ENCODE results near the gene PLEKHG4B.

PLEKHG4B gene

GRCh38 chr5:77546-77945 lies 14.4 kb upstream of the PLEKHG4B start:
- Histone ChIP-seq H3K27me3 (ENCODE audit: control insufficient read depth, insufficient read depth, low read length) (peaks cover 79% of the 10 kb centered on the region), H3K9ac (ENCODE audit: low read depth, low read length) (no peak overlapping the region), H3K36me3 (ENCODE audit: insufficient read depth, low read length) (no peaks in the 10 kb centered on the region), H3K9me3 (replicated peaks; ENCODE audit: low read length) (no peaks in the 10 kb centered on the region), H3K4me3 (ENCODE audit: low read length) (no peak overlapping the region), H3K4me2 (ENCODE audit: low read length) (no peak overlapping the region), H3K4me1 (ENCODE audit: control insufficient read depth, insufficient read depth, low read length) (no peaks in the 10 kb centered on the region)

- no peaks in the 10 kb centered on the region for H3K4me1 ChIP-seq (ENCODE audit: control insufficient read depth, insufficient read depth, low read length)
- H3K27me3 ChIP-seq (ENCODE audit: control insufficient read depth, insufficient read depth, low read length) = peaks cover 85% of the 10 kb centered on the region
- H3K9me3 ChIP-seq (replicated peaks; ENCODE audit: low read length) = no peaks in the 10 kb centered on the region
- no peak overlapping the region for H3K9ac ChIP-seq (ENCODE audit: low read depth, low read length)
- no peak overlapping the region for H3K4me2 ChIP-seq (ENCODE audit: low read length)
- H3K4me3 ChIP-seq (ENCODE audit: low read length) = no peak overlapping the region
- H3K36me3 ChIP-seq (ENCODE audit: insufficient read depth, low read length) = no peaks in the 10 kb centered on the region
Measured at GRCh38 chr5:77957-78804, 13.8 kb upstream of the PLEKHG4B start.

- H3K4me2 ChIP-seq (ENCODE audit: low read length) = no peak overlapping the region
- H3K36me3 ChIP-seq (ENCODE audit: insufficient read depth, low read length) = no peaks in the 10 kb centered on the region
- no peaks in the 10 kb centered on the region for H3K4me1 ChIP-seq (ENCODE audit: control insufficient read depth, insufficient read depth, low read length)
- H3K9ac ChIP-seq (ENCODE audit: low read depth, low read length) = no peak overlapping the region
- H3K27me3 ChIP-seq (ENCODE audit: control insufficient read depth, insufficient read depth, low read length) = peaks cover 85% of the 10 kb centered on the region
- no peak overlapping the region for H3K4me3 ChIP-seq (ENCODE audit: low read length)
- no peaks in the 10 kb centered on the region for H3K9me3 ChIP-seq (replicated peaks; ENCODE audit: low read length)
Measured at GRCh38 chr5:78805-79149, 13.2 kb upstream of the PLEKHG4B start.

- no peaks in the 10 kb centered on the region for H3K36me3 ChIP-seq (ENCODE audit: insufficient read depth, low read length)
- H3K9ac ChIP-seq (ENCODE audit: low read depth, low read length) = no peak overlapping the region
- H3K9me3 ChIP-seq (replicated peaks; ENCODE audit: low read length) = no peaks in the 10 kb centered on the region
- H3K4me1 ChIP-seq (ENCODE audit: control insufficient read depth, insufficient read depth, low read length) = no peaks in the 10 kb centered on the region
- H3K4me2 ChIP-seq (ENCODE audit: low read length) = no peak overlapping the region
- peaks cover 83% of the 10 kb centered on the region for H3K27me3 ChIP-seq (ENCODE audit: control insufficient read depth, insufficient read depth, low read length)
- no peak overlapping the region for H3K4me3 ChIP-seq (ENCODE audit: low read length)
Measured at GRCh38 chr5:79263-79662, 12.7 kb upstream of the PLEKHG4B start.

GRCh38 chr5:79821-80220 lies 12.1 kb upstream of the PLEKHG4B start:
- Histone ChIP-seq H3K4me2 (ENCODE audit: low read length) (no peak overlapping the region), H3K27me3 (ENCODE audit: control insufficient read depth, insufficient read depth, low read length) (peaks cover 78% of the 10 kb centered on the region), H3K4me3 (ENCODE audit: low read length) (no peak overlapping the region), H3K4me1 (ENCODE audit: control insufficient read depth, insufficient read depth, low read length) (no peaks in the 10 kb centered on the region), H3K36me3 (ENCODE audit: insufficient read depth, low read length) (no peaks in the 10 kb centered on the region), H3K9me3 (replicated peaks; ENCODE audit: low read length) (no peaks in the 10 kb centered on the region), H3K9ac (ENCODE audit: low read depth, low read length) (no peak overlapping the region)

- Histone ChIP-seq H3K36me3 (ENCODE audit: insufficient read depth, low read length) (no peaks in the 10 kb centered on the region), H3K9me3 (replicated peaks; ENCODE audit: low read length) (no peaks in the 10 kb centered on the region), H3K4me1 (ENCODE audit: control insufficient read depth, insufficient read depth, low read length) (no peaks in the 10 kb centered on the region), H3K4me2 (ENCODE audit: low read length) (no peak overlapping the region), H3K4me3 (ENCODE audit: low read length) (no peak overlapping the region), H3K27me3 (ENCODE audit: control insufficient read depth, insufficient read depth, low read length) (peaks cover 61% of the 10 kb centered on the region), H3K9ac (ENCODE audit: low read depth, low read length) (no peak overlapping the region)
Measured at GRCh38 chr5:81391-82021, 10.5 kb upstream of the PLEKHG4B start.

- Histone ChIP-seq H3K4me1 (ENCODE audit: control insufficient read depth, insufficient read depth, low read length) (no peaks in the 10 kb centered on the region), H3K4me2 (ENCODE audit: low read length) (no peak overlapping the region), H3K4me3 (ENCODE audit: low read length) (no peak overlapping the region), H3K36me3 (ENCODE audit: insufficient read depth, low read length) (no peaks in the 10 kb centered on the region), H3K9ac (ENCODE audit: low read depth, low read length) (no peak overlapping the region), H3K27me3 (ENCODE audit: control insufficient read depth, insufficient read depth, low read length) (peaks cover 55% of the 10 kb centered on the region), H3K9me3 (replicated peaks; ENCODE audit: low read length) (no peaks in the 10 kb centered on the region)
Measured at GRCh38 chr5:82097-82496, 9.9 kb upstream of the PLEKHG4B start.

- peaks cover 52% of the 10 kb centered on the region for H3K27me3 ChIP-seq (ENCODE audit: control insufficient read depth, insufficient read depth, low read length)
- H3K4me3 ChIP-seq (ENCODE audit: low read length) = no peak overlapping the region
- no peak overlapping the region for H3K4me2 ChIP-seq (ENCODE audit: low read length)
- H3K4me1 ChIP-seq (ENCODE audit: control insufficient read depth, insufficient read depth, low read length) = no peaks in the 10 kb centered on the region
- H3K36me3 ChIP-seq (ENCODE audit: insufficient read depth, low read length) = no peaks in the 10 kb centered on the region
- no peaks in the 10 kb centered on the region for H3K9me3 ChIP-seq (replicated peaks; ENCODE audit: low read length)
- H3K9ac ChIP-seq (ENCODE audit: low read depth, low read length) = no peak overlapping the region
Measured at GRCh38 chr5:82570-82969, 9.4 kb upstream of the PLEKHG4B start.

GRCh38 chr5:83029-83428 lies 8.9 kb upstream of the PLEKHG4B start:
- no peaks in the 10 kb centered on the region for H3K4me1 ChIP-seq (ENCODE audit: control insufficient read depth, insufficient read depth, low read length)
- peaks cover 51% of the 10 kb centered on the region for H3K27me3 ChIP-seq (ENCODE audit: control insufficient read depth, insufficient read depth, low read length)
- H3K9ac ChIP-seq (ENCODE audit: low read depth, low read length) = no peak overlapping the region
- H3K4me2 ChIP-seq (ENCODE audit: low read length) = no peak overlapping the region
- H3K4me3 ChIP-seq (ENCODE audit: low read length) = no peak overlapping the region
- H3K36me3 ChIP-seq (ENCODE audit: insufficient read depth, low read length) = no peaks in the 10 kb centered on the region
- no peaks in the 10 kb centered on the region for H3K9me3 ChIP-seq (replicated peaks; ENCODE audit: low read length)

- Histone ChIP-seq H3K27me3 (ENCODE audit: control insufficient read depth, insufficient read depth, low read length) (peaks cover 46% of the 10 kb centered on the region), H3K9ac (ENCODE audit: low read depth, low read length) (no peak overlapping the region), H3K36me3 (ENCODE audit: insufficient read depth, low read length) (no peaks in the 10 kb centered on the region), H3K4me1 (ENCODE audit: control insufficient read depth, insufficient read depth, low read length) (no peaks in the 10 kb centered on the region), H3K4me3 (ENCODE audit: low read length) (no peak overlapping the region), H3K9me3 (replicated peaks; ENCODE audit: low read length) (no peaks in the 10 kb centered on the region), H3K4me2 (ENCODE audit: low read length) (no peak overlapping the region)
Measured at GRCh38 chr5:85334-85995, 6.5 kb upstream of the PLEKHG4B start.

GRCh38 chr5:89337-90286 lies 2.4 kb upstream of the PLEKHG4B start:
- H3K4me3 ChIP-seq (ENCODE audit: low read length) = no peak overlapping the region
- H3K4me1 ChIP-seq (ENCODE audit: control insufficient read depth, insufficient read depth, low read length) = no peaks in the 10 kb centered on the region
- peaks cover 57% of the 10 kb centered on the region for H3K27me3 ChIP-seq (ENCODE audit: control insufficient read depth, insufficient read depth, low read length)
- no peak overlapping the region for H3K4me2 ChIP-seq (ENCODE audit: low read length)
- no peaks in the 10 kb centered on the region for H3K36me3 ChIP-seq (ENCODE audit: insufficient read depth, low read length)
- no peak overlapping the region for H3K9ac ChIP-seq (ENCODE audit: low read depth, low read length)
- H3K9me3 ChIP-seq (replicated peaks; ENCODE audit: low read length) = no peaks in the 10 kb centered on the region
